B cell (primary cell): ENCODE results near the gene UBE2F.

ENCODE experiments used
- EZH2 ChIP-seq: IDR thresholded peaks from 2 replicates; pipeline ENCODE4 v1.6.1; 2012; ENCODE audit warnings: borderline replicate concordance, low read depth, mild to moderate bottlenecking, moderate library complexity, low read length; ENCODE audit not compliant: insufficient read depth, poor library complexity, severe bottlenecking
- TF ChIP-seq, protein P1 (sequence below): fragments of 200-600 bp; IDR thresholded peaks from one replicate; pipeline ENCODE4 v1.8.0; 2022; ENCODE audit warnings: antibody characterized with exemption, mild to moderate bottlenecking

DNA sequence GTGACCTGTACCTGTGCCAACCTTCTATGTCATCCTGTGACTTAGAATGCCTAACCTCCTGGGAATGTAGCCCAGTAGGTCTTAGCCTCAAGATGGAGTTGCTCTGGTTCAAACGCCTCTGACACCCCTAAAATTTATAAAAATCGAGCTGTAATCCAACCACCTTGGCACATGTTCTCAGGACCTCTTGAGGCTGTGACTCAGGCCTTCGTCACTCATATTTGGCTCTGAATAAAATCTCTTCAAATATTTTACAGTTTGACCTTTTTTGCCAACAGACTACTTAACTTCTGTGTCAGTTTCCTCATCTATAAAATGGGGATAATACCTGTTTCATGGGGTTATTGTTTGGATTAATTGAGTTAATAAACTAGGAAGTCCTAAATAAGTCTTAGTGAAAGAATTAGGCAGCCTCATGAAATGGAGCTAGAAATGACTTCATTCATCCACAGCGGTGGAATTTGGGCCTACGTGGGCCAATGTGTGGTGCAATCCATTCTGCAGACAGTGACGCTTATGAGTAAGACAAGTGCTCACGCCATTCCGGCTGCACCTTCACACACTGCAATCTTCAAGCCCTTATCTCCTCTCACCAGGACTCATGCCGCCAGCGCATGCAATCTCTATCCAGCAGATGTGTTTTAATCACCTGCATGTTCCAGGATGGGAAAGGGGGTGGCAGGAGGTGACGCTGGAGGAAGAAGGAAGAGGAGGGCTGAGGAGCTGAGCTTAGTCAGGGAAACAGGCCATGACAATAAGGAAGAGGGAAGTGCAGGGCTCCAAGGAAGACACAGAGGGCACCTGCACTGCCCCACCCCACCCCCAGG is 2.0 kb upstream of the UBE2F start:
- TF ChIP-seq, protein P1, sequence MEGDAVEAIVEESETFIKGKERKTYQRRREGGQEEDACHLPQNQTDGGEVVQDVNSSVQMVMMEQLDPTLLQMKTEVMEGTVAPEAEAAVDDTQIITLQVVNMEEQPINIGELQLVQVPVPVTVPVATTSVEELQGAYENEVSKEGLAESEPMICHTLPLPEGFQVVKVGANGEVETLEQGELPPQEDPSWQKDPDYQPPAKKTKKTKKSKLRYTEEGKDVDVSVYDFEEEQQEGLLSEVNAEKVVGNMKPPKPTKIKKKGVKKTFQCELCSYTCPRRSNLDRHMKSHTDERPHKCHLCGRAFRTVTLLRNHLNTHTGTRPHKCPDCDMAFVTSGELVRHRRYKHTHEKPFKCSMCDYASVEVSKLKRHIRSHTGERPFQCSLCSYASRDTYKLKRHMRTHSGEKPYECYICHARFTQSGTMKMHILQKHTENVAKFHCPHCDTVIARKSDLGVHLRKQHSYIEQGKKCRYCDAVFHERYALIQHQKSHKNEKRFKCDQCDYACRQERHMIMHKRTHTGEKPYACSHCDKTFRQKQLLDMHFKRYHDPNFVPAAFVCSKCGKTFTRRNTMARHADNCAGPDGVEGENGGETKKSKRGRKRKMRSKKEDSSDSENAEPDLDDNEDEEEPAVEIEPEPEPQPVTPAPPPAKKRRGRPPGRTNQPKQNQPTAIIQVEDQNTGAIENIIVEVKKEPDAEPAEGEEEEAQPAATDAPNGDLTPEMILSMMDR, result no peak
- no peak for TF ChIP-seq EZH2
